Measurements from ENCODE around the gene REV1.

GRCh38 chr2:99373144-99373543 is 116.7 kb downstream of the REV1 start:
- TF ChIP-seq ZNF408 (CRISPR knock-in tag; IDR thresholded peaks at IDR 0.05; ENCODE audit: low read depth), result no peak
- no peak for TF ChIP-seq SNRNP70 (optimal IDR thresholded peaks at IDR 0.05; ENCODE audit: low read depth, low read length)
- no peak for TF ChIP-seq CXXC5 (CRISPR knock-in tag; IDR thresholded peaks at IDR 0.05)
- TF ChIP-seq NR2C2 (CRISPR knock-in tag; IDR thresholded peaks at IDR 0.05), result no peak
- no peak for TF ChIP-seq NR2C2 (tag; IDR thresholded peaks at IDR 0.05)
- TF ChIP-seq CHCHD3 (CRISPR knock-in tag; IDR thresholded peaks at IDR 0.05), result no peak
- TF ChIP-seq ZBTB1 (CRISPR knock-in tag; IDR thresholded peaks at IDR 0.05; ENCODE audit: borderline replicate concordance, low read depth), result no peak
- TF ChIP-seq, protein P1, sequence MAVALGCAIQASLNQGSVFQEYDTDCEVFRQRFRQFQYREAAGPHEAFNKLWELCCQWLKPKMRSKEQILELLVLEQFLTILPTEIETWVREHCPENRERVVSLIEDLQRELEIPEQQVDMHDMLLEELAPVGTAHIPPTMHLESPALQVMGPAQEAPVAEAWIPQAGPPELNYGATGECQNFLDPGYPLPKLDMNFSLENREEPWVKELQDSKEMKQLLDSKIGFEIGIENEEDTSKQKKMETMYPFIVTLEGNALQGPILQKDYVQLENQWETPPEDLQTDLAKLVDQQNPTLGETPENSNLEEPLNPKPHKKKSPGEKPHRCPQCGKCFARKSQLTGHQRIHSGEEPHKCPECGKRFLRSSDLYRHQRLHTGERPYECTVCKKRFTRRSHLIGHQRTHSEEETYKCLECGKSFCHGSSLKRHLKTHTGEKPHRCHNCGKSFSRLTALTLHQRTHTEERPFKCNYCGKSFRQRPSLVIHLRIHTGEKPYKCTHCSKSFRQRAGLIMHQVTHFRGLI (CRISPR knock-in tag; IDR thresholded peaks at IDR 0.05), result no peak
- TF ChIP-seq ZNF830 (CRISPR knock-in tag; IDR thresholded peaks at IDR 0.05), result no peak
